ENCODE data around the gene AOC1.
"Not testable (repeated sequence)": the region's sequence is repeated elsewhere in the genome, so short reads cannot be mapped to it uniquely, and the experiment has no call there.

Gene AOC1

GRCh38 chr7:150898475-150899011 lies 46.2 kb downstream of the AOC1 start:
- DNase-seq: peak; percentile 63 to 81

DNA sequence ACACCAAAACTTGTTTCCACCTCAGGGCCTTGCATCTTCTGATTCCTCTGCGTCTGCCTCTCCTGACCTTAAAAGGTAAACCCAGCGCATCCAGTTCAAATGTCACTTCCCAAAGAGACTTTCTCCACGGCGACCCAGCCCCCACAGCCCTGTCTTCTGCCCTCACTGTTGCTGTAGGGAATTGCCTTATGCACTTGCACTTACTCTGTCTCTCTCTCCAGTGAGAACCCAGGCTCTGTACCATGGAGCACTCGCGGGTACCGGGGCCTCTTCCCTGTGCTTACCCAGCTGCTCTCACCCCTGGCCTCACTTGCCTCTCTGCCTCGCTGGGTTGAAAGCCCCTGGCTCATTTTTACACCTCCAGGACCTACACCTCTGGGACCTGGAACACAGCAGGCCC lies 48.4 kb downstream of the AOC1 start:
- no peak for DNase-seq

DNA sequence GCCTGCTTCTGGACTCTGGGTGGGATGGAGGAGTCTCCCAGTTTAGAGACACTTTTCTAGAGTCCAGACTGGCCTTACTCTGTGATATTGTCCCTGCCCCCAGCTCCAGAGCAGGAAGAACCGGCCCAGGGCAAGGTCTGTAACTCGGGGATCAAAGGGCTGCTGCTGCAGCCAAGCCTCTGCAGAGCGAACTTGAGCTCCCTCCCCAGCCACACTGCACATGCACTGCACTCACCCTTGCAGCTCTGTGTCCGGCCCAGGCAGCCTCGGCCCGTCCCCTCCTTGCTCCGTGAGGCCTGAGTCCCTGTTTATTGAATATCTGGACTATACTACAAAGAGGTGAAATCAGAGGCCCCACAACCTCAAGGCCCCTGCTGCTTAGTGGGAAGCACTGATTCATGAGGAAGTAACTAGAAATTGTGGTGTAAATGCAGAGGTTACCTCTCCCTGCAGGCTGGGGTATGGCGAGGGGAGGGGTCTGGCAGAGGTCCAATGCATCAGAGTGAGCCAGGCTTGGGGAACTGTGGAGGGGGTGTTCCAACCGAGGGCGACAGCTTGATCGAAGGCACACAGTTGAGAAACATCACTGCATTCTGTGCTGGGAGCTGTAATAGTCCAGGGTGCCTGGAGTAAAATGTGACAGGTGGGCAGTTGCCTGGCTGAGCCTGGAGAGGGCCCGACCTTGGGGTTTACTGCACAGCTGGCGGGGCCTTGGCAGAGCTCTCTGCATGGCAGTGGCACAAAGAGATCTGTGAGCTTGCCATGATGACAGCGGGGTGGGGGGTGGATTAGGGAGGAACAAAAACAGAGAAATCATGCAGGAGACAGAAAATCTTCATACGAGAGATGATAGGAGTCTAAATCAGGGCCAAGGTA lies 49.1 kb downstream of the AOC1 start:
- DNase-seq: no peak

- DNase-seq: no peak
Measured at GRCh38 chr7:150902078-150903033, 50.0 kb downstream of the AOC1 start.

- DNase-seq: no peak
Measured at GRCh38 chr7:150903606-150904005, 51.3 kb downstream of the AOC1 start.

- DNase-seq: no peak
Measured at GRCh38 chr7:150904011-150904909, 51.9 kb downstream of the AOC1 start.

- no peak for DNase-seq
Measured at GRCh38 chr7:150908173-150908572, 55.9 kb downstream of the AOC1 start.

- no peak for DNase-seq
Measured at GRCh38 chr7:150909200-150909995, 57.1 kb downstream of the AOC1 start.

DNA sequence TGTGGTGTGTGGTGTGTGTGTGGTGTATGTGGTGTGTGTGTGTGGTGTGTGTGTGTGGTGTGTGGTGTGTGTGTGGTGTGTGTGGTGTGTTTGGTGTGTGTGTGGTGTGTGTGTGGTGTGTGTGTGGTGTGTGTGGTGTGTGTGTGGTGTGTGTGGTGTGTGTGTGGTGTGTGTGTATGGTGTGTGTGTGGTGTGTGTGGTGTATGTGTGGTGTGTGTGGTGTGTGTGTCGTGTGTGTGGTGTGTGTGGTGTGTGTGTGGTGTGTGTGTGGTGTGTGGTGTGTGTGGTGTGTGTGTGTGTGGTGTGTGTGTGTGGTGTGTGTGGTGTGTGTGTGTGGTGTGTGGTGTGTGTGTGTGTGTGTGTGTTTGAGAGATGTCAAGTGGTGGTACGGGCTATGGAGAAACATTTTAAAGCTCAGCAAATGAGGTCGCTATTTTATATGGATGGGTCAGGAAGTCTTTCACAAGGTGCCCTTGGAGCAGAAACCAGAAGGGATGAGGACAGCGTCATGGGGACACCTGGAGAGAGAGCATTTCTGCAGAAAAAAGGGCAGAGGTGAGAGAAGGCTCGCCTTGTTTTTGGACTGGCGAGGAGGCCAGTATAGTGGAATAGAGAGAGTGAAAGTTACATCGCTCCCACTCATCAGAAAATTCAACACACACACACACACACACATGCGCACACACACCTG lies 58.1 kb downstream of the AOC1 start:
- DNase-seq: not testable (repeated sequence)

- DNase-seq: no peak
Measured at GRCh38 chr7:150910996-150911422, 58.7 kb downstream of the AOC1 start.

All from stimulated activated CD4-positive, alpha-beta T cell treated with anti-CD3 and anti-CD28 coated beads, Interleukin-4, amount 100 ng/mL, for 4 hours (primary cell).